Neuron (in vitro differentiated cells): Measurements from ENCODE around the gene C1QTNF6.
"Not testable (repeated sequence)": the region's sequence is repeated elsewhere in the genome, so short reads cannot be mapped to it uniquely, and the experiment has no call there.

ENCODE experiments used
- H2AFZ ChIP-seq: one replicate; pipeline ENCODE4 v1.6.1; 2013; ENCODE audit warnings: low read depth, mild to moderate bottlenecking, inconsistent platforms, low read length, moderate library complexity
- H3K27me3 ChIP-seq: one replicate; pipeline ENCODE4 v1.6.1; 2013; ENCODE audit warnings: low read length; ENCODE audit not compliant: insufficient read depth
- H3K36me3 ChIP-seq: one replicate; pipeline ENCODE4 v1.6.1; 2013; ENCODE audit warnings: low read length; ENCODE audit not compliant: insufficient read depth
- H3K4me1 ChIP-seq: one replicate; pipeline ENCODE4 v1.6.1; 2013; ENCODE audit warnings: low read length; ENCODE audit not compliant: insufficient read depth
- H3K4me3 ChIP-seq: 2 replicates; pipeline ENCODE4 v1.5.1; 2013; ENCODE audit warnings: mild to moderate bottlenecking, low read length, moderate library complexity
- H3K9me3 ChIP-seq: one replicate; pipeline ENCODE4 v1.6.1; 2013; ENCODE audit warnings: low read length

C1QTNF6 gene

GRCh38 chr22:37187891-37188761 is at the start of gene C1QTNF6:
TSS of gene C1QTNF6 (minus strand) at chr22:37188247. CDS start at chr22:37188213, 34 bp downstream.
- Histone ChIP-seq H3K27me3 (no peaks in the 10 kb centered on the region), H3K4me1 (peaks cover 28% of the 10 kb centered on the region), H2AFZ (peak within 1 kb of the TSS; percentile 0), H3K9me3 (peaks cover 2% of the 10 kb centered on the region), H3K36me3 (peaks cover 10% of the 10 kb centered on the region), H3K4me3 (peak within 1 kb of the TSS; percentile 74)

DNA sequence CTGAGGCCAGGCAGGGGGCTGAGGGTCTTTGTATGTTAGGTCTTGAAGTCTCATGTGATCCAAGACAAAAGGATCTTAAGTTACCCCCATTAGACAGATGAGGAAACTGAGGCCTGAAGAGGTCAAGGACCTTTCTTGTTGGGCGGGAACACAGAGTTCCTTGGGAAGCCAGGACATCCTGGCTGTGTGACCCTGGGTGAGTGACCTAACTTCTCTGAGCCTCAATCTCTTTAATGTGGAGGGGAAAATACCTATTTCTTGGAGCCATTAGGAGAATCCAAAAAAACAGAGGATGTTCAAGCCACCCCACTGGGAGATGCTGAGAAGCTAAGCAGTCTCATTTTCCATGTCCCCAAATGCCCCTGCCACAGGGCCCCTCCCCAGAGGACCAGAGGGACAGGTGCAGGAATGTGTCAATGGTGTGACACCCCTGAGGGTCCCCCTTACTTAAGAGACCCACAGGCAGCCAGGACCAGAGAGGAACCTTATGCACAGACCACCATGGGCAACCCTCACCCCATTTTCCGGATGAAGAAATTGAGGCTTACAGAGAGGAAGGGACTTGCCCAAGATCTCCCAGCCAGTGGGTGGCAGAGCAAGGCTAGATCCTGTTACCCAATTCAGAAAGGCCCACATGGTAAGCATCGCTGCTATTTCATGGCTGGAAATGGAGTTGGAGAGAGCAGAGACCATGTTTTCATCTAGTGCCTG is 48.0 kb upstream of the C1QTNF6 start:
- Histone ChIP-seq H3K36me3 (no peaks in the 10 kb centered on the region), H3K27me3 (peaks cover 30% of the 10 kb centered on the region), H3K9me3 (no peaks in the 10 kb centered on the region), H2AFZ (no peak overlapping the region), H3K4me1 (no peaks in the 10 kb centered on the region), H3K4me3 (no peak overlapping the region)

- Histone ChIP-seq H3K4me1 (no peaks in the 10 kb centered on the region), H2AFZ (no peak overlapping the region), H3K4me3 (no peak overlapping the region), H3K27me3 (peaks cover 27% of the 10 kb centered on the region), H3K9me3 (no peaks in the 10 kb centered on the region), H3K36me3 (no peaks in the 10 kb centered on the region)
Observed at GRCh38 chr22:37234736-37235711, 47.0 kb upstream of the C1QTNF6 start.

GRCh38 chr22:37233751-37234631 is 45.9 kb upstream of the C1QTNF6 start:
- Histone ChIP-seq H2AFZ (no peak overlapping the region), H3K4me1 (no peaks in the 10 kb centered on the region), H3K36me3 (no peaks in the 10 kb centered on the region), H3K4me3 (no peak overlapping the region), H3K9me3 (no peaks in the 10 kb centered on the region), H3K27me3 (peaks cover 21% of the 10 kb centered on the region)

DNA sequence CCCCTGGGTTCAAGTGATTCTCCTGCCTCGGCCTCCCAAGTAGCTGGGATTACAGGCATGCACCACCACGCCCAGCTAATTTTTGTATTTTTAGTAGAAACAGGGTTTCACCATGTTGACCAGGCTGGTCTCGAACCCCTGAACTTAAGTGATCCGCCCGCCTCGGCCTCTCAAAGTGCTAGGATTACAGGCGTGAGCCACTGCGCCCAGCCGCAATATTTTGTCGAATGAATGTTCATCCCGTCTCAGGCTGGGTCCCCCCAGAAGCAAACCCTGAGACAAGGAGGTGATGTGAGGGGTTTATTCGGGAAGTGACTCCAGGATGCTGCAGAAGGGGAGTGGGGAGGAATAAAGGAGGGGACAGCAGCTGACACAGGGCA is 45.3 kb upstream of the C1QTNF6 start:
- H3K4me1 ChIP-seq, H3K36me3 ChIP-seq, H2AFZ ChIP-seq, H3K4me3 ChIP-seq, H3K9me3 ChIP-seq: not testable (repeated sequence)
- H3K27me3 ChIP-seq, result peaks cover 17% of the 10 kb centered on the region

GRCh38 chr22:37232140-37232998 is 44.3 kb upstream of the C1QTNF6 start:
- H3K9me3 ChIP-seq, result no peaks in the 10 kb centered on the region
- no peaks in the 10 kb centered on the region for H3K36me3 ChIP-seq
- H3K27me3 ChIP-seq, result peaks cover 22% of the 10 kb centered on the region
- H3K4me3 ChIP-seq, result no peak overlapping the region
- H2AFZ ChIP-seq, result no peak overlapping the region
- no peaks in the 10 kb centered on the region for H3K4me1 ChIP-seq

DNA sequence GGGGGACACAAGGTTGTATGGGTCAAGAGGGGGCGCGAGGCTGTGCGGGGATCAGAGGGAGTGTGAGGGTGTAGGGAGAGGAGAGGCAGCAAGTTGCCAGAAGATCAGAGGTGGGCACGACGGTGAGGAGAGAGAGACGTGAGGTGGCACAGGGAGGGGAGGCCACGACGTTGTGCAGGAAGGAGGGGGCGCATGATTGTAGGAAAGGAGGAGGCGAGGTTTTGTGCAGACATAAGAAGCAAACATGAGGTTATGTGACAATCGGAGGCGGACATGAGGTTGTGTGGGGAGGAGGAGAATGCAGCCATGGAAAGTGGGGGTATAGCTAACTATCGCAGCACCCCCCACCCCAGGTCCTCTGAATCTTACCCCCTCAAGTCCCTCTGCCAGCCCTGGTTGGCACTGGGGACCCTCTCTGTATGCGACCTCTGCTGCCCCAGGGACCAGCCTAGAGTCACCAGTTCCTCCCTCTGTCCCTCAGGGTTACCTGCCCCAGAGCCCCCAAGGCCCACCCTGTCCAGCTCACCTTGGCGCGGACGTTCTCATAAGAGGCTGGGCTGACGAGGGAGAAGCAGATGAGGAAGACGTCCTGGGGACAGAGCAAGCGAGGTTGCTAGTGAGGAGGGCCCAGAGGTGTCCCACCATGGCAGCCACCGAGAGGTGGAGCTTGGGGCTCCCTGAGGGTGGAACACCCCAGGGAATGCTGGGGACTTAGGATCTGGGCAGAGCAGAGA is 43.5 kb upstream of the C1QTNF6 start:
- Histone ChIP-seq H2AFZ (no peak overlapping the region), H3K4me3 (no peak overlapping the region), H3K9me3 (no peaks in the 10 kb centered on the region), H3K4me1 (no peaks in the 10 kb centered on the region), H3K27me3 (peaks cover 22% of the 10 kb centered on the region), H3K36me3 (no peaks in the 10 kb centered on the region)

GRCh38 chr22:37230673-37231405 is 42.8 kb upstream of the C1QTNF6 start:
- Histone ChIP-seq H3K36me3 (no peaks in the 10 kb centered on the region), H3K4me3 (no peak overlapping the region), H2AFZ (no peak overlapping the region), H3K27me3 (peaks cover 22% of the 10 kb centered on the region), H3K4me1 (no peaks in the 10 kb centered on the region), H3K9me3 (no peaks in the 10 kb centered on the region)

- Histone ChIP-seq H3K4me3 (no peak overlapping the region), H3K4me1 (no peaks in the 10 kb centered on the region), H3K9me3 (no peaks in the 10 kb centered on the region), H2AFZ (no peak overlapping the region), H3K27me3 (peaks cover 22% of the 10 kb centered on the region), H3K36me3 (no peaks in the 10 kb centered on the region)
Observed at GRCh38 chr22:37229805-37230672, 42.0 kb upstream of the C1QTNF6 start.
